SHP77 treated with DMSO at 0.1 percent for 48 hours (cell line): Measurements from ENCODE around the gene DYNC2LI1.

Experiments used
- DNase-seq: peaks from one replicate; lab custom pipeline; 2025; lab: John Stamatoyannopoulos, UW

The DYNC2LI1 gene

DNA sequence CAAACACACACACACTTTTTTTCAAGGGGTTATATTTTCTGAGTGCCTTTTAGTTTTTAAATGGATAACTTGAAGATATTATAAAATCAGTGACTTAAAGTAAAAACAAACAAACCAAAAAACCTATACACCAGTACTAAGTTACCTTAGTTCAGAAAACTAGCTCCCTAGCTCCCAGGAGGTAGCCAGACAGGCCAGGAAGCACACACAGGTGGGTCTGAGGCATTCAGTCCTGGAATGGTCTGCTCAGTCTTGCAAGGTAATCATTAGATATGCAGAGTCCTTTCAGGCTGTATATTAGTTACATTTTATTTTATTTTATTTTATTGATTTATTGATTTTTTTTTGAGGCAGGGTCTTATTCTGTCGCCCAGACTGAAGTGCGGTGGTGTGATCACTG is 10.7 kb upstream of the DYNC2LI1 start:
- no peak for DNase-seq

DNA sequence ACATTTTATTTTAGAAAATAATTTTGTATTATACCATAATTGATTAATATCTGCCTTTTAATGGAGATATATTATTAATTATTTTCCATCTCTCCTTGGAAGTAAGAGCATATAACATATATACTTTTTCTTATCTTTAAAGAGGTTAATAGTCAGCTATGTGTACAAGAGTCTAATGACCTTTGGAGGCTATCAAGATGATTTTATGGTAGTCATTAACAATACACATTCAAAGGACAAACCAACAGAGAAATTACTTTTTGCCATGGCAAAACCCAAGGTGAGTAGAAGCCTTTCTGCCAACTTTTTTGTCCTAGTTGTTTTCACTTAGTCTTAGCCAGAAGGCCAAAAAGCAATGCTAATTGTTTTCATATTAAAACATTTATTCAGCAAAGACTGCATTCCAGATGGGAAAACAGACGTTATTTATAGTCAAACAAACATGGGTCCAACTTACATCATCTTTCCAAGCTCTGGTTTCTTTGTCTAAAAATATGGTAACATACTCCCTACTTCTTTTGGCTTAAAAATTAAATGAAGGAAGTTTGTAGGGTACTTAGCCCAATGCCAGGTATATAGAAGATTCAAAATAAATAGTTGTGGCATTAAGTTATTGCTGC is 9.6 kb upstream of the DYNC2LI1 start:
- DNase-seq, result no peak

DNA sequence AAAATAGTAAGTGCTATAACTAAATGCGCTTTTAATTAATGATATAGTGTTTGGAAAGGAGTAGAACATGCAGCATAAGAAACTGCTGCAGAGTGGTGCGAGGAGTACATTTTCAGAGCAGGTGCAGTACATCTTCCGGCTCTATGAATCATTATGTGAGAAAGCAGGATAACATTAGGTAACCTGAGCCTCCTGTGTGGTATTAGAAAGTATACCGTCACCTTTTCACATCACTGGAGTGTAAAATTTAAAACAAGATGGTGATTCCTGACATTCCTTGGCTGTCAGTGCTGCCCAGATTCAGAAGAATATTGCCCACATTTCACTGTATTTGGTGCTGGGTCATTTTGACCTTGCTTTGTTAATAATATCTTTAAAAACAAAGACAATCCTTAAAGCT is 7.8 kb upstream of the DYNC2LI1 start:
- DNase-seq, result no peak

DNA sequence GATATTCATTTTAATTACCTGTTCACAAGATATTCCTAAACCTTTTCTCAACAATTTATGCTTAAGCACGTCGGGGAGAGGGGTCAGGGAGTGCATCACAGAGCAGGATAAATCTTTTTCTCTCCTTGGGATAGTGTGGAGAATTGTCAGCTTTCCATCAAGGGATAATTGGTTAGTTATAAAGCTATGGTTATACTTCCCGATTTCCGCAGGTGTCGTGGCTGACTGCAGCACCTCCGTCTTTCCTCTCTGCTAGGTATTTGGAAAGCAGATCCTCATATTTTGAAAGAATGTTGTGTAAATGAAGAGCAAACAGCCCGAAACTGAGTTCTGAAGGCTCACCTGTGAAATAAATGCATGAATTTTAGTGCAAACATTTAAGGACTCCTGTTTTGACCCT is 778 bp downstream of the DYNC2LI1 start:
- DNase-seq, result no peak

DNA sequence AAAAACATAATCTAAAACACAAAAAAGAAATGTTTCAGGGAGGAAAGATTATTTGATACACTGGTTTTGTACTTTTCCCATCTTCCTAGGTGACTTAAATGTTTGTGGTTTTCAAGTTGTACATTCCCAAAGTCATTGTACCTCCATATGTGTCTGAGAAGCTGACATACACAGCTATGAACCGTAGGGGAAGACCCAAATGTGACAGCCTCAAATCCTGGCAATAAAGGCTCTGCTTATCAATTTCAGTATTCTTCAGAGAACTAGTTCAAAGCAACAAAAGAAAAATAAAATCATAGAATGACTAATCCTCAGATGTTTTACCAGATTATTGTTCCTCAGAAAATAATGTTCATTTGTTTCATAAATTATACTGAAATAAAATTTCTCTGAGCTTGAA is 2.5 kb downstream of the DYNC2LI1 start:
- no peak for DNase-seq

DNA sequence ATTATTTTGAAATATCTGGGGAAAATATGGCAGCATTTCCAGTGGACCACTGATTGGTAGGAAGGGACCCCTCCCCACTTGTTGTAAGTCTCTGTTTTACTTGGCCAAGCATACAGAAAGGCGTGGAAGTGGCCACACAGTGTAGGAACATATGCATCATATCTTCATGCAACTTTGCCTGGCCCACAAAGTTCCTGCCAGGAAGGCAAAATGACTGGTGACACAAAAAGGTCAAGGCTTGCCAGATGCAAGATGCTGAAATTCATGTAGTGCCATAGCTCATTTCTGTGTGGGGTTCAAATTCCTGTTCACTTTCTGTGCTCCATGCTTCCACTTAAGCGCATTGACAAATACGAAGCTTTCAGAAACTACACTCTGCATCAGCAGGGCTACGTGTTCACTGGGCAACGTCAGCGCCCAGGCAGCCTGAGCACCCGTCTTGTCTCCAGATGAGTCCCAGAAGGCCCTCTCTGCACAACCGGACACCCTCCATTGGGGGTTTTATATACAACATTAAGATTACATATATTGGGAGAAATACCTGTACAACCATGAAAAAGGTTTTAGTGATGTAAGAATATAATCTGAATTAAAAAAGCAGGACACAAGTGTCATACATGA is 3.6 kb downstream of the DYNC2LI1 start:
- DNase-seq, result no peak

DNA sequence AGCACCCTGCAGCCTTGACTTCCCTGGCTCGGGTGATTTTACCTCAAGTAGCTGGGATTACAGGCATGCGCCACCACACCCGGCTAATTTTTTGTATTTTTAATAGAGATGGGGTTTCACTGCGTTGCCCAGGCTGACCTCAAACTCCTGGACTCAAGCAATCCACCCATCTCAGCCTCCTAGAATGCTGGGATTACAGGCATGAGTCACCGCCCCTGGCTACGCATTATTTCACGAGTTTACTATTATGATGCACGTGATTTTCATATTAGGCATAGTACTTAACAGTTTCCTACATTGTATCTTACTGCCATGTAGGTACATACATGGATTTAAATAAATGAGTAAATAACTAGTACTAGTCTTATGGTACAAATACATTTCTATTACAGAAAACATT is 4.4 kb downstream of the DYNC2LI1 start:
- DNase-seq, result no peak

DNA sequence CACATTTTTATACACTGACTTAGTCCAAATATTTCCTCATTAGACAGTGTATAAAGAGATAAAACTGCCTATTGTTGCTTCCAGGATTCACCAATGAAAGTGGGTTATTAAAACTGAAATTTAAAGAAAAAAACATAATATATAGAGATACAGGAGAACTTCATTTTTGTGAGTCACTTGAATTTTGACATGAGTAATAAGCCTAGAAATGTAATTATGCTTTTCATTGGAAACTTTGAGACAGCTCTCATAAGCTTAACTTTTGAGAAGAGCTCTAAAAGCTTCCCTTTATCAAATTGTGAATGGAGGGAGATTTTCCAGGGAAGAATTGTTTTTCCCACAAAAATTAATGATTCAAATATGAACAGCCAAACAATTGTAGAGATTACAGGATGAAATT is 14.1 kb downstream of the DYNC2LI1 start:
- no peak for DNase-seq

DNA sequence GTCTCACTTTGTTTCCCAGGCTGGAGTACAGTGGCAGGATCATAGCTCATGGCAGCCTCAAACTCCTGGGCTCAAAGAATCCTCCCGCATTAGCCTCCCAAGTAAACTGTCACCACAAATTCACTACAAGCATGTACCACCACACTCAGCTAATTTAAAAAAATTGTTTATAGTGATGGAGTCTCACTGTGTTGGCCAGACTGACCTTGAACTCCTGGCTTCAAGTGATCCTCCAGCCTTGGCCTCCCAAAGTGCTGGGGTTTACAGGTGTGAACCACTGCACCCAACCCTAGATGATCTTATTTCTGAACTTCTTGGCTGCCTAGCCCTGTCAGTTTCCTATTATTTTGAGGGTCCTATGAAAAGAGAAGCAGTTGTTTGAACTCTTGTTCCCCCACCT is 14.8 kb downstream of the DYNC2LI1 start:
- DNase-seq, result no peak

DNA sequence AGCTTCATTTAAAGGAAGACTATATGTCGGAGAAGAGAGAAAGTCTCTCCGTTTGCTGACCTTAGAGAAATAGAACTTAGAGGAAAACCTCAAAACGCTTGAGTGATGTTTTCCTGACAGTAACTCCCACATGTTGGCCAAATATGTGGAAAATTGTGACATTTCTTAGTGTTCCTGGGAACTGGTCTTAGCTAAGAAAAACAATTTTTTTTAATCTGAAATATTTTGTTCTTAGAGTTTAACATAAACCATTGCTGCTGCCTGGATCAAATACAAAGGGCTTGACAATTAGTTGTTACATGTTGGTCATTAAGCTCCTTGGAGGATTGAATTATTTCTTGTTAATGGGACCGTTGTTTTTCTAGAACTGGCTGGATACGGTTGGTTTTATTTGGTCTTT is 16.3 kb downstream of the DYNC2LI1 start:
- DNase-seq, result no peak

DNA sequence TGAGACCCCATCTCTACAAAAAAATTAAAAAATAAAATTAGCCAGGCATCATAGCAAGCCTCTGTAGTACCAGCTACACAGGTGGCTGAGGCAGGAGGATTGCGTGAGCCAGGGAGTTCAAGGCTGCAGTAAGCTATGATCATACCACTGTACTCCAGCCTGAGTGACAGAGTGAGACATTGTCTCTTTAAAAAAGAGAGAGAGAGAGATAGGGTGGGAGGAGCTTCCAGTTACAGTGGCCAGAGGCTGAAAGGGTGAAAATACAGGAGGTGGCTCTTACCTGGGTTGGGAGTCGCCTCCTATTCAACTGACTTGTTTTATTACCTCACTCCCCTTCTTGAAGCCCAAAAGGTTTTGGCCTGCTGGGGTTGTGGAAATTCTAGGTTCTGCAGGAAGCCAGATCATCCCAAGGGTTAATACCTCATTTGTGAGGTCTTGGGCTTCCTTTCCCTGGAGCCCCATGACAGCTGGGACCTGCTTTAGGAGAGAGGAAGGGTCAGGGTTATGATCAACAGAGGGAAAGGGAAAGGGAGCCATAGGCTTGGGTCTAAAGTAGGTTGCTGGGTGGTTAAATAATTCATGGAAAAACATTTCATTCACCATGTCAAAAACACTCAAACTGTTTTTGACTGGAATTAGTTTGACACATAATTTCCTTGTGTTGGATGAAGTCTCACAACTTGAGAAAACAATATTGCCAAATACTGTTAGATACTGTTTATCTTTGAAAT is 17.4 kb downstream of the DYNC2LI1 start:
- DNase-seq, result no peak

DNA sequence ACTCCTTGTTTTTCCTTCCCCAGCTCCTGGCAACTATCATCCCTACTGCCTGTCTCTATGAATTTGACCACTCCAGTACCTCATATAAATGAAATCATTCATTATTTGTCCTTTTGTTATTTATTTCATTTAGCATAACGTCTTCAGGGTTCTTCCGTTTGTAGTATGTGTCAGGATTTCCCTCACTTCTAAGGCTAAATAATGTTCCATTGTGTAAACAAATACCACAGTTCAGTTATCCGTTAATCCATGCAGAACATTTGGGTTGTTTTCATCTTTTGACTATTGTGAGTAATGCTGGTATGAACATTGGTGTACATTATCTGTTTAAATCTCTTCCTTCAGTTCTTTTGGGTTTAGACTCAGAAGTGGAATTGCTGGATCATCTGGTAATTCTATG is 18.8 kb downstream of the DYNC2LI1 start:
- no peak for DNase-seq

DNA sequence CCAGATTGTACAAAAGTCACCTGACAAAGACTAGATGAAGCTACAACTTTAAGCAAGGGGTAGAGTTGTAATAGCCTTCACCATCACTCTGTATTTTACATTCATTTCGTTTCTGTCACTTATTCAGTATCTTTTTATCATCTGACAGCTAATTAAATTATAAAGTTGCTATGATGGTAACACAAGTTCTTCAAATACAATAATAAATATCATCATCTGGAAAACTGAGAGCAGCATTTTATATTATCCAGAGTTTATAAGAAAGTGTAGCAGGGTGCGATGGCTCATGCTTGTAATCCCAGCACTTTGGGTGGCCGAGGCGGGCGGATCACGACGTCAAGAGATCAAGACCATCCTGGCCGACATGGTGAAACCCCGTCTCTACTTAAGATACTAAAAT is 21.1 kb downstream of the DYNC2LI1 start:
- no peak for DNase-seq

DNA sequence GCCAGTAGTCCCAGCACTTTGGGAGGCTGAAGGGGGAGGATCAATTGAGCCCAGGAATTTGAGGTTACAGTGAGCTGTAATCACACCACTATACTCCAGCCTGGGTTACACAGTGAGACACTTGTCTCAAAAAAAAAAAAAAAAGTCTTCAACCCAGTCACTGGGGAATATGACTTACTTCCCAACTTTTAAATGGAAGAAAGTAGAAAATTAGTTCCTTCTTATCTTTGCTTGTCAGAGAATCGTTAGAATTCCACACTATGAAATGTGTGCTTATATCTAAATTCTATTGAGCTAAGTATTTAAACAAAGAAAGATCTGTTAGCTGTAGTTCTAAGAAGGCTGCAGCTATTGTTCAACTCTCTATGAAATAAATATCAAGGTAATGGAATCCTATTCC is 22.4 kb downstream of the DYNC2LI1 start:
- DNase-seq, result no peak

DNA sequence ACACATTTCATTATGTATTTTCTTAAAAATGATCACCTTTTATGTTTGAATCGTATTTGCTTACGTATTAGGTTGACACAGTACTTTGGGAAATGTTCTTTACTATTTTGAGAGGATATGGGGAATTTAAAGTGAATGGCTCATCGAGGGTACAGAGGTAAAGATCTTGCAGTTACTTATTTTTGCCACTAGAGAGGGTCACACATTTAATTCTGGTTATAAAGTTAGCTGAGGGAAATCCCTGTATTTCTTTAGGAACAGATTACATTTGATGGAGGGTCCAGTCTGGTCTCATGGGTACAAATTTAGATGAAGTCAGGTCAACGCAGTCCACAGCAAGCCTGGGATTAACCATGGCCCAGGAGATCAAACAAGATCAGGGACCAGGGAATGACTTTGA is 24.5 kb downstream of the DYNC2LI1 start:
- no peak for DNase-seq

DNA sequence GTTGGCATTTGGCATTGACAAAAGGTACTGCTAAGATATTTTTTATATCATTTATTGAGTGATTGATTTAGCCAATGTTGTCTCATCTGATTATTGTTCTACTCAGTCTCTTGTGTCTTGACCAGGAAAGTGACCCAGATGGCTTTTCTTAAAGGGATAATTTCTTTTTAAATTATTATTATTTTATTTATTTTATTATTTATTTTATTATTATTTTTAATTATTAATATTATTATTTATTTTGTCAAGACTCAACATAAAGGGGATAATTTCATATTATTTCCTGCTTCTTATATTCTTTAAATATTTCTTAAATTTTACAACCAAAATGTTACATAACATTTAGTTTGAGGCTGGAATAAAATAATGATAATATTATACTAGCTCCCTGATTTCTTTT is 27.1 kb downstream of the DYNC2LI1 start:
- DNase-seq, result no peak

DNA sequence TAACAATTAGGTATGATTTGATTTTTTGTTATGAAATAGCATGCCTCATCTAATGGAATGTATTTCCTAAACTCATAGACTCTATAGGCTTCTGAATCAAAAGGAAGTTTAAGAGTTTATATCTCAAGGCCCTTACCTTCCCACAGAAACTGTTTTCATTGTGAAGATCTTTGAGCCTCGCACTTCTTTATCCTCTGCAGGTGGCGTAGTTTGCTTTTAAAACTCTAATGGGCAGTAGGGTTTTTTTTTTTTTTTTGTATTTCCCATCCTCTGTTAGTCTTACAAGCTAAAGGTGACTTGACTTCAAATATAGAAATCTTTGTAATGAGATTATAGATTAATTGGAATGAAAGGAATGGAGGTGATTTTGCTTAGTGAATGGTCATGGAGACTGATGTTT is 28.3 kb downstream of the DYNC2LI1 start:
- no peak for DNase-seq

DNA sequence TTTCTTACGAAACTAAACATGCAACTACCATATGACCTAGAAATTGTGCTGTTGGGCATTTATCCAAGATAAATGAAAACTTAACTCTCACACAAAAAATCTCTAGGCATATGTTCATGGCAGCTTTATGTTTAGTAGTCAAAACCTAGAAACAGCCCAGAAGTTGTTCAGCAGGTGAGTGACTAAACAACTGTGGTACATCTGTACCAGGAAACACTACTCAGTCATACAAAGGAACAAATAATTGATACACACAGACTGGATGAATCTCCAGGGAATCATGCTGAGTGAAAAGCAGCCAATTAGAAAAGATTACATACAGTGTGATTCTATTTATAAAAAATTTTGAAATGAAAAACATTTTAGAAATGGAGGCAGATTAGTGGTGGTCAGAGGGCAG is 29.3 kb downstream of the DYNC2LI1 start:
- DNase-seq, result no peak

DNA sequence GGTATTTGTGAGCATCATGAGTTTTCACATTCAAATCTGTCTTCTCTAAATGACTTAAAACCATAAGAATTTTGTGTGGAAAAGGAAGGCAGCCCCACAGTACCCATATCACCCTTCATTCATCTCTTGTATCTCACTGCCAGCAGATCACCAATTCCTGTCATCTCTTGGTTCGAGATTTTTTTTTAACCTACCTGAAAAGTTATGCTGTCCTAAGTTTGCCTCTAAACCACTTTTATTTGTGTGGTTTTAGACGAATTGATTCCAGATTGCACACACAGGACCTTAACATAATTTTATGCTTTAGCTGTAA is 32.8 kb downstream of the DYNC2LI1 start:
- no peak for DNase-seq

DNA sequence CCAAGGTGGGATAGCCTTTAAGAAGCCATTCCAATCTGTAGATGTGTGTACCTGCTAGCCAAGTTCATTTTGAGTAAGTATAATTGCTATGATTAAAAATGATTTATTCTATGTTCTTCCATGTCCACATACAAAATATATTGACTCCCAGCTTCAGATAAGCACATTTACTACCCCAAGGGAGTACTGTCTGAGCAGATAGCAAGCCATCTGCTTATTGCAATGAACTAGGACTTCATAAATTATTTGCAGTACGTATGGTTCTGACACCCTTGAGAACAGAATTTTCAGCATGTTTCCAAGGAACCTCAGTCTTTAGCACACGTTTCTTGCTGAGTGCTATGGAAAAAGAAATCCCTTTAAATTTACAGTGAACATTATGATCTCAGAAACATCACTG is 36.6 kb downstream of the DYNC2LI1 start:
- DNase-seq, result no peak

DNA sequence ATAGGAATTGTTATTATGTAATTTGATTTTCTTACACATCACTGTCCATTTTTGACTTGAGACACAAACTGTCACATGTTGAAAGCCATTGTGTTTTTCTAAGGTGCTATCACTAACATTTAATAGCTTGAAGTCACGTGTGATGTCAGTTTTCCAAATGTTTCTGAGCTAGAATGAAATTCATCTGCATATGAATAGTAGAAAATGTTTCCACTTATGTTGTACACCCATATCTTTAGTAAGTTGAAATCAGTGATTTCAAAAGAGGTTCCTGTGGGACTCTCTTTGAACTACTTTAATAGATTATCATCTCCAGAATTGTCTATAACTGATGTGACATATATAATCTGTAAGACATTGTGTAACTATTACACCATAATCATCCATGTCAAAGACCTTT is 37.0 kb downstream of the DYNC2LI1 start:
- DNase-seq, result no peak

DNA sequence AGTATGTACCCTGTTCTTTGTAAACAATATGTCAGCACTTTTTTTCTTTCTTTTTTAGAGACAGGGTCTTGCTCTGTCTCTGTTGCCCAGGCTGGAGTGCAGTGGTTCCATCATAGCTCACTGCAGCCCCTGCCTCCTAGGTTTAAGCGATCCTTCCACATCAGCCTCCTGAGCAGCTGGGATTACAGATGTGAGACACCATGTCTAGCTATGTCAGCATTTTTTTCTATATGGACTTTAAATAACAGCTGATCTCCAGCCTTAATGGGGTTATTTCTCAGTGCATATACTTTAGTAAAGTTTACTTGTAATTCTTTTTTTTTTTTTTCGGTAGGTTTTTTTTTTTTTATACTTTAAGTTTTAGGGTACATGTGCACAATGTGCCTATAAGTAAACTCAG is 38.2 kb downstream of the DYNC2LI1 start:
- DNase-seq, result no peak

DNA sequence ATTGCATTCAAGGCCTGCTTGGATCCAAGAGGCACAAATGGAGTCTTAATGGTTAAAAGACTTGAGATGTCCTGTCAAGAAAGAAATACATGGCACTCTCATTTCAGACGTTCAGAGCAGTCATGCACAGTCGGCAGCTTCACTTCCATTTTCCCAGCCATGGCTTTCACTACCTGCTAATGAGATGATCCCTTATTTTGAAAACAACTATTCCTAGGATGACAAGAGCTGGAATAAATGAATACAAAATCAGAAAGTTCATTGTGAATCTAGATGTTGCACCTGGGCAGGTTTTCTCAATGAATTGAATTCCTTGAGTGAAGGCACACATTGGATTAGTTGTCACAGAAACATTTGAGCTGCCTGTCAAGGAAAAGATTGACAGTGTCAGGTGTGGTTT is 39.1 kb downstream of the DYNC2LI1 start:
- DNase-seq, result no peak

DNA sequence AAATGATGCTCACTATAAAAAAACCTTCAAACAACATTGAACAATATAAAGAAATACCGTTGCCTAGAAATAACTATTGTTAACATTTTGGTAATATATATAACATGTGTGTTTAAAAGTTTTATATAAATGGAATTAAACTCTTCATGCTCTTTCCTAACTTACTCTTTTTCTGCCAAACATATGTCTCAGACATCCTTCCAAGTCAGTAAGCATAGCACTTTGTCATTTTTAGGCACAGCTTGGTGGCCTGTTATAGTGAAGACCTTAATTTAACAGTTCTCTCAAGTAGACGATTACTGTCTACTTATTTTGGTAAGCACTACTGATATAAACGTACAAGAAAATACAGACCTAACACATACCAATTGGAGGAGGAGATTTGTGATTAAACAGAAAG is 40.9 kb downstream of the DYNC2LI1 start:
- DNase-seq, result no peak
